PFSK-1 (cell line): ENCODE measurements around the gene NHSL2.

Experiments
- POLR2AphosphoS5 ChIP-seq: IDR thresholded peaks from 2 replicates; pipeline ENCODE4 v1.6.1; 2012; ENCODE audit warnings: low read depth, mild to moderate bottlenecking, control low read depth, low read length, moderate library complexity
- TAF1 ChIP-seq: IDR thresholded peaks from 2 replicates; pipeline ENCODE4 v1.6.1; 2012; ENCODE audit warnings: low read length, control low read depth, borderline replicate concordance; ENCODE audit not compliant: insufficient read depth
- TF ChIP-seq, protein P1 (sequence below), 2 experiments: IDR thresholded peaks; 2 replicates each; pipeline versions ENCODE4 v1.6.1 to v1.8.0; 2011 to 2012; ENCODE audit warnings: low read depth in 2 of 2, low read length in 2 of 2, control low read depth in 1 of 2, inconsistent platforms in 1 of 2, mild to moderate bottlenecking in 1 of 2, moderate library complexity in 1 of 2; ENCODE audit not compliant: insufficient read depth in 1 of 2

DNA sequence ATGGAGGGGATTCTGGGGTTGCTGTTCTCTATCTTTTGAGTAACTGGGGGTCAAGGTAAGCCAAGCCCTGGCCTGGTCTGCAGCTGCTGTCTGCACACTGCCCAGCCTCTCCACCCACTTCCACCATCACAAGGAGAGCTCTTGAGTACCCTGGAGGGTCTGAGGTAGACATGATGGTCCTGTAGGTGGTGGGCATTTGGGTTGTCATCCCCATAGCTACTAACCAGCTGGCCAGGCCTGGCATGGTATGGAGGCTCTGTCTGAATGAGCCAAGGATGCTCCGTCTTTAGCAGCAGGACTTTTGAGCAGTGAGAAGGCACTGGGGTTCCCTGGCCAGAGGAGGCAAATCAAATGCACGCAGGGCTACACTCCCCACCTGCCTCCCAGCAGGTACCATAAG is 82.7 kb downstream of the NHSL2 start:
- no peak for TF ChIP-seq POLR2AphosphoS5
- TF ChIP-seq TAF1 = no peak
- TF ChIP-seq, protein P1, sequence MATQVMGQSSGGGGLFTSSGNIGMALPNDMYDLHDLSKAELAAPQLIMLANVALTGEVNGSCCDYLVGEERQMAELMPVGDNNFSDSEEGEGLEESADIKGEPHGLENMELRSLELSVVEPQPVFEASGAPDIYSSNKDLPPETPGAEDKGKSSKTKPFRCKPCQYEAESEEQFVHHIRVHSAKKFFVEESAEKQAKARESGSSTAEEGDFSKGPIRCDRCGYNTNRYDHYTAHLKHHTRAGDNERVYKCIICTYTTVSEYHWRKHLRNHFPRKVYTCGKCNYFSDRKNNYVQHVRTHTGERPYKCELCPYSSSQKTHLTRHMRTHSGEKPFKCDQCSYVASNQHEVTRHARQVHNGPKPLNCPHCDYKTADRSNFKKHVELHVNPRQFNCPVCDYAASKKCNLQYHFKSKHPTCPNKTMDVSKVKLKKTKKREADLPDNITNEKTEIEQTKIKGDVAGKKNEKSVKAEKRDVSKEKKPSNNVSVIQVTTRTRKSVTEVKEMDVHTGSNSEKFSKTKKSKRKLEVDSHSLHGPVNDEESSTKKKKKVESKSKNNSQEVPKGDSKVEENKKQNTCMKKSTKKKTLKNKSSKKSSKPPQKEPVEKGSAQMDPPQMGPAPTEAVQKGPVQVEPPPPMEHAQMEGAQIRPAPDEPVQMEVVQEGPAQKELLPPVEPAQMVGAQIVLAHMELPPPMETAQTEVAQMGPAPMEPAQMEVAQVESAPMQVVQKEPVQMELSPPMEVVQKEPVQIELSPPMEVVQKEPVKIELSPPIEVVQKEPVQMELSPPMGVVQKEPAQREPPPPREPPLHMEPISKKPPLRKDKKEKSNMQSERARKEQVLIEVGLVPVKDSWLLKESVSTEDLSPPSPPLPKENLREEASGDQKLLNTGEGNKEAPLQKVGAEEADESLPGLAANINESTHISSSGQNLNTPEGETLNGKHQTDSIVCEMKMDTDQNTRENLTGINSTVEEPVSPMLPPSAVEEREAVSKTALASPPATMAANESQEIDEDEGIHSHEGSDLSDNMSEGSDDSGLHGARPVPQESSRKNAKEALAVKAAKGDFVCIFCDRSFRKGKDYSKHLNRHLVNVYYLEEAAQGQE (IDR thresholded peaks at IDR 0.05; ENCODE audit: insufficient read depth in 1 of 2, low read depth in 2 of 2, low read length in 2 of 2) = no peak
